Measurements from ENCODE around the gene AIP. TPM values are rescaled to one million over a fixed set of nuclear protein-coding genes. Genes with fewer than 3 reads are reported as not detected.

The AIP gene
- total RNA-seq, 1 donor: 38.4 TPM

DNA sequence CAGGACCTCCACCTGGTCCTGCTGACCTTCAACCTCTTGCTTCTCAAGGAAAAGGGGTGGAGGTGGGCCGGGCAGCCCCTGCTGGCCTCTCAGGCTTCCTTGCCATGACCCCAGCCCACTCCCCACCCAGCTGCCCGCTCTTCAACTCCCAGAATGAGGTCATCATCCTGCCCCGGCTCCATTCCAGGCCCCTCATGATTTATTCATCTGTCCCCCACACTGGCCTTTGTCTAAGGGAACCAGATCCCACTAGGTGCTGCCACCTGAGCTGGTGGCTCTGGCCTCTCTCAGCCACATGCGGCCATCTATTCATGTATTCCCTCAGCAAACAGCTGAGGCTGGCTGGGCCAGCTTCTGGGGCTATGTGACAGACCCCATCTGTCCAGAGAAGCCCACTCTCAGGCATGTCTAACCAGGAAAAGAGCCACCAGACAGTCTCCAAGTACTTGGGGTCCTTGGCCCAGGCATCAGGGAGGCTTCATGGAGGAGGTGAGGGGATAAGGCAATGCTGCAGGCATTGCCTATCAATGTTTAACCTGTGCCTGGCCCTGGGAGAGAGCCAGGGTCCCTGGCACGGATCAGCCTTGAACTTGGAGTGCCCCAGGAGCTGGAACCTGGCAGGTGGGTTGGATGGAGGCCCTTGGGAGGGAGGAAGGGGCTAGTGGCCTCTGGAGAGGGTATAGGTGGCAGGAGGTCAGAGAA, 42.6 kb downstream of the AIP start:
- no peak for DNase-seq (ENCODE audit: low read depth)
- H3K4me3 ChIP-seq (ENCODE audit: low read depth, low read length): no peak overlapping the region
- TF ChIP-seq, protein P1, sequence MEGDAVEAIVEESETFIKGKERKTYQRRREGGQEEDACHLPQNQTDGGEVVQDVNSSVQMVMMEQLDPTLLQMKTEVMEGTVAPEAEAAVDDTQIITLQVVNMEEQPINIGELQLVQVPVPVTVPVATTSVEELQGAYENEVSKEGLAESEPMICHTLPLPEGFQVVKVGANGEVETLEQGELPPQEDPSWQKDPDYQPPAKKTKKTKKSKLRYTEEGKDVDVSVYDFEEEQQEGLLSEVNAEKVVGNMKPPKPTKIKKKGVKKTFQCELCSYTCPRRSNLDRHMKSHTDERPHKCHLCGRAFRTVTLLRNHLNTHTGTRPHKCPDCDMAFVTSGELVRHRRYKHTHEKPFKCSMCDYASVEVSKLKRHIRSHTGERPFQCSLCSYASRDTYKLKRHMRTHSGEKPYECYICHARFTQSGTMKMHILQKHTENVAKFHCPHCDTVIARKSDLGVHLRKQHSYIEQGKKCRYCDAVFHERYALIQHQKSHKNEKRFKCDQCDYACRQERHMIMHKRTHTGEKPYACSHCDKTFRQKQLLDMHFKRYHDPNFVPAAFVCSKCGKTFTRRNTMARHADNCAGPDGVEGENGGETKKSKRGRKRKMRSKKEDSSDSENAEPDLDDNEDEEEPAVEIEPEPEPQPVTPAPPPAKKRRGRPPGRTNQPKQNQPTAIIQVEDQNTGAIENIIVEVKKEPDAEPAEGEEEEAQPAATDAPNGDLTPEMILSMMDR (IDR thresholded peaks at IDR 0.05; ENCODE audit: insufficient read depth, low read length): no peak

DNA sequence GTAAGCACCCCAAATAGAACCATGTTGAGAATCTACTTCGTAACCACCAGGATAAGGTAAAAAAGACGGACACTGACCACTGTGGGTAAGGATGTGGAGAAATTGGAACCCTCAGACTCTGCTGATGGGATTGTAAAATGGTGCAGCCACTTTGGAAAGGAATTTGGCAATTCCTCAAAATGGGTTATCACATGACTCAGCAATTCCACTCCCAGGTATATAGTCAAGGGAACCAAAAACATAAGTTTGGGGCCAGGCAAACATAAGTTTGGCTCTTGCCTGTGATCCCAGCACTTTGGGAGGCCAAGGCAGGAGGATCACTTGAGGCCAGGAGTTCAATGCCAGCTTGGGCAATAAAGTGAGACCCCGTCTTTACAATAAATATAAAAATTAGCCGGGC, 45.5 kb downstream of the AIP start:
- TF ChIP-seq, protein P1 (IDR thresholded peaks at IDR 0.05; ENCODE audit: insufficient read depth, low read length): no peak
- no peak for DNase-seq (ENCODE audit: low read depth)
- no peak overlapping the region for H3K4me3 ChIP-seq (ENCODE audit: low read depth, low read length)

DNA sequence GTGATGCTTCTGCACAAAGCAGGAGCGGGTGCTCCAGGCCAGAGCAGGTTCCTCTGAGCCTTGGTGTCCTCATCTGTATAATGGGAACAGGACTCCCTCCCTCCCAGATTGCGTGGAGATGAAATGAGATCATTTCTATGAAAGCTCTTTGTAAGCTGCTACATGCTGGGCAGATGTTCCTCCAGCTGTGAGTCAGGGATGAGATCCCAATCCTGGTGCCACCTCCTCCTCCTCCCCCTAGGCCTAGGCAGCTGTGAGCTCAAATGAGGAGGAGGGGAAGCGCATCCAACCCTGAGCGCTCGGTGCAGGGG, 47.4 kb downstream of the AIP start:
- DNase-seq (ENCODE audit: low read depth): no peak
- no peak overlapping the region for H3K4me3 ChIP-seq (ENCODE audit: low read depth, low read length)
- TF ChIP-seq, protein P1 (IDR thresholded peaks at IDR 0.05; ENCODE audit: insufficient read depth, low read length): no peak

DNA sequence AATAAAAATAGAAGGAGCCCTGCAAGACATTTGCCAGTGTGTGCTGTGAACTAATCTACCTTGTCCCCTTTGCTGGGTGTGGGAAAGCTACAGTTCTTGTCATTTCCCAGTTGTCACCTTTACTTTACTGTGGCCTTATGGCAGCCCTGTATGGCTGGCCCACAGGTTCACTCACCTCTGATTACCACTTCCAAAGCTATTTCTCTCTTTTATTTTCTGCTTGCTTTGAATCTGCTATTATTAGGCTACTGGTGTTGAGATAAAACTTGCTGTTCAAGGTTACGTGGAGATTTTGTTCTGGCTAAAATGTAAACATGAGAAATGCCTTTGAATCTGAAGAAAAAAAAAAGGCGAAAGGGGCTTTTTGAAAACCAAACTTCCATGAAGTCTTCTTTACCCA, 50.1 kb downstream of the AIP start:
- H3K4me3 ChIP-seq (ENCODE audit: low read depth, low read length): no peak overlapping the region
- TF ChIP-seq, protein P1 (IDR thresholded peaks at IDR 0.05; ENCODE audit: insufficient read depth, low read length): no peak
- DNase-seq (ENCODE audit: low read depth): no peak

DNA sequence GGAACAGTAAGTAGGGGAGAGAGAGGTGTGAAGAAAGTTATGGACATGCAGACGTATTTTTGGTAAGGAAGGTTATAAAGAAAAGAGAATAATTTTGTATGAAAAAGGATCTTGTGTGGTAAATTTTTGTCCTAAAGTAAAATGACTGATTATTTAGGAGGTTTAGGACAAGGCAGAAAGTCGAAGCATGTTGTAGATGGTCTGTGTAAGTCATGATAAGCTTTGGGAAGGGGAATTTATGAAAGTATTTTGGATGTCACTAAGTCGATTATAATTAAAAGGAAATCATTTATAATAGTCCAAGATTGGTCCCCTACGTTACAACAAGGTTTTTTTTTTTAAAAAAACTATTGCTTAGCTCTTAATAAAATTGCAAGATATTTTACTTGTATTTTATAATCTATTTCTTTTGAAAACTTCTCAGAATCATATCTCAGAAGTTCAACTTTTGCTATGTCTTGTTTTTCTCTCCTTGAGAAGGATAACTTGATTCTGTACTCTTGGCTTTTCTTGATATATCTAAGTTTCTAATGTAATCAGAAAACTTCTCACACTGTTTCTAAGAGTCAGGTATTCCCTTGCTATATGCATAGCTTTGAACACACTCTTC, 51.3 kb downstream of the AIP start:
- TF ChIP-seq, protein P1 (IDR thresholded peaks at IDR 0.05; ENCODE audit: insufficient read depth, low read length): no peak
- H3K4me3 ChIP-seq (ENCODE audit: low read depth, low read length): no peak overlapping the region
- DNase-seq (ENCODE audit: low read depth): no peak

DNA sequence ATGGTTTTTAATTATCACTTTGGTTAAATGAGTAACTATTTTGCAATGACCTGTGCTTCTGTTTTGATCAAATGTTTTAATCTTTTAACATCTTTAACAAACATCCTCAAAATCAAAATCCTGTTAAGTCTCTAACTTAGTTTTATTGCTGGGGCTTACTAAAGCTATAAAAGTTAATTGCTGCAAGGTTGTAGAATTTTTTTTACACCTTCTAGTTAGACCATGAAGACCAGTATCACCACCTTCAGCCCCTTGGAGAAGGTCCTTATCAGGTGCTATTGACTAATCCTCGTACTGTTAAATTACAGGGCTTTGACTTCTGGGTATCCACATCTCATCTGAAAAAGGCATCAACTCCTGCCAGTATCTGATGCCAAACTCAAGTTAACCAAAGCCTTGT, 52.7 kb downstream of the AIP start:
- no peak overlapping the region for H3K4me3 ChIP-seq (ENCODE audit: low read depth, low read length)
- TF ChIP-seq, protein P1 (IDR thresholded peaks at IDR 0.05; ENCODE audit: insufficient read depth, low read length): no peak
- DNase-seq (ENCODE audit: low read depth): no peak

DNA sequence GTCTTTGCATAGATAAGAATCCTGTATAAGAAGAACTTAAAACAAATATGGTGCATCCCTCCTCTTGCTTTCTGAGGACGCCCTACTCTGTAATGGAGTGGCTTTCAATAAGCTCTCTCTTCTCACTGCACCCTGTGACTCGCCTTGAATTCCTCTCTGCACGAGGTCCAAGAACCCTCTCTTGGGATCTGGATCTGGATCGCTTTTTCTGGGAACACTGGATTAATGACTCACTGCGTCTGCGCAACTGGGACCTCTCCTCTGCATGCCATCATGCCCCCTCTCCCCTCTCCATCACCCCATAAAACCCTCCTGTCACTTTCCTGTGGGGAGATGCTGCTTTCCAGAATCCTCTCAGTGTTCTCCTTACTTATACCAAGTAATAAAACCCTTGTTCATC, 55.5 kb downstream of the AIP start:
- DNase-seq (ENCODE audit: low read depth): peak; percentile 36
- no peak overlapping the region for H3K4me3 ChIP-seq (ENCODE audit: low read depth, low read length)
- TF ChIP-seq, protein P1 (IDR thresholded peaks at IDR 0.05; ENCODE audit: insufficient read depth, low read length): no peak

All from fibroblast of the aortic adventitia (primary cell).